ENCODE measurements around the gene OR56B1. TPM values are rescaled to one million over a fixed set of nuclear protein-coding genes. Genes with fewer than 3 reads are reported as not detected.

OR56B1 gene
- total RNA-seq, 1 donor from 2014 or later, result 0.41 TPM

DNA sequence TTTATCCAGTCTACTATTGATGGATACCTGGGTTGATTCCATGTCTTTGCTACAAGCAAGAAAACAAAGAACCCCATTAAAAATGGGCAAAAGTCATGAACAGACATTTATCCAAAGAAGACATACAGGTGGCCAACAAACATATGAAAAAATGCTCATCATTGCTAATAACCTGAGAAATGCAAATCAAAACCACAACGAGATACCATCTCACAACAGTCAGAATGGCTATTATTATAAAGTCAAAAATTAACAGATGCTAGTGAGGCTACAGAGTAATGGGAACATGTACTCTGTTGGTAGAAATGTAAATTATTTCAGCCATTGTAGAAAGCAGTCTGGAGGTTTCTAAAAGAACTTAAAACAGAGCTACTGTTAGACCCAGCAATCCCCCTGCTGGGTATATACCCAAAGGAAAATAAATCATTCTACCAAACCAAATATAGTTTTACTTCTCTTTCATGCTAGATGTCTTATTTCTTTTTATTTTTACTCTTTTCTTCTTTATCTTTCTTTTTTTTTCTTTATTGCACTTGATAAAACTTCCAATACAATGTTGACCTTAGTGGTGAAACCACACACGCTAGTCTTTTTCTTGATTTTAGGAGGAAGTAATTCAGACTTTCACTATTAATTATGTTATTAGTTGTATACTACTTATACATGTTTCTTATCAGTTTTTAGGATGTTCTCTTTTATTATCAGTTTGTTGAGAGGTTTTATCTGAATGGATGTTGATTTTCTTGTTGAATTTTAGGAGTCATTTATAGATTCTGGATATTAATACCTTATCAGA is 32.3 kb upstream of the OR56B1 start:
- no peaks in the 10 kb centered on the region for H3K4me1 Mint-ChIP-seq
- Histone ChIP-seq H3K79me2 (ENCODE audit: low read depth) (no peaks in the 10 kb centered on the region), H3K36me3 (peaks cover 3% of the 10 kb centered on the region), H3K4me1 (no peaks in the 10 kb centered on the region), H3K27me3 (no peaks in the 10 kb centered on the region), H2AFZ (replicated peaks) (no peak overlapping the region), H3K27ac (no peak overlapping the region), H3K9me3 (ENCODE audit: low read depth) (no peaks in the 10 kb centered on the region), H4K20me1 (ENCODE audit: low read depth) (no peaks in the 10 kb centered on the region), H3K4me3 (no peak overlapping the region), H3F3A (ENCODE audit: low read depth) (no peaks in the 10 kb centered on the region), H3K9ac (no peak overlapping the region), H3K4me2 (no peak overlapping the region)
- H3K27me3 Mint-ChIP-seq (ENCODE audit: insufficient read depth, low read depth), result no peaks in the 10 kb centered on the region
- H3K36me3 Mint-ChIP-seq, result no peaks in the 10 kb centered on the region
- no peak overlapping the region for H3K27ac Mint-ChIP-seq
- DNase-seq (ENCODE audit: low spot score), result no peak
- H3K9me3 Mint-ChIP-seq, result no peaks in the 10 kb centered on the region
- TF ChIP-seq EZH2 (IDR thresholded peaks at IDR 0.05), result no peak
- TF ChIP-seq, protein P1, sequence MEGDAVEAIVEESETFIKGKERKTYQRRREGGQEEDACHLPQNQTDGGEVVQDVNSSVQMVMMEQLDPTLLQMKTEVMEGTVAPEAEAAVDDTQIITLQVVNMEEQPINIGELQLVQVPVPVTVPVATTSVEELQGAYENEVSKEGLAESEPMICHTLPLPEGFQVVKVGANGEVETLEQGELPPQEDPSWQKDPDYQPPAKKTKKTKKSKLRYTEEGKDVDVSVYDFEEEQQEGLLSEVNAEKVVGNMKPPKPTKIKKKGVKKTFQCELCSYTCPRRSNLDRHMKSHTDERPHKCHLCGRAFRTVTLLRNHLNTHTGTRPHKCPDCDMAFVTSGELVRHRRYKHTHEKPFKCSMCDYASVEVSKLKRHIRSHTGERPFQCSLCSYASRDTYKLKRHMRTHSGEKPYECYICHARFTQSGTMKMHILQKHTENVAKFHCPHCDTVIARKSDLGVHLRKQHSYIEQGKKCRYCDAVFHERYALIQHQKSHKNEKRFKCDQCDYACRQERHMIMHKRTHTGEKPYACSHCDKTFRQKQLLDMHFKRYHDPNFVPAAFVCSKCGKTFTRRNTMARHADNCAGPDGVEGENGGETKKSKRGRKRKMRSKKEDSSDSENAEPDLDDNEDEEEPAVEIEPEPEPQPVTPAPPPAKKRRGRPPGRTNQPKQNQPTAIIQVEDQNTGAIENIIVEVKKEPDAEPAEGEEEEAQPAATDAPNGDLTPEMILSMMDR (IDR thresholded peaks at IDR 0.05), result no peak
- no peak for TF ChIP-seq EZH2phosphoT487 (IDR thresholded peaks at IDR 0.05)
- H3K4me3 Mint-ChIP-seq, result no peak overlapping the region

DNA sequence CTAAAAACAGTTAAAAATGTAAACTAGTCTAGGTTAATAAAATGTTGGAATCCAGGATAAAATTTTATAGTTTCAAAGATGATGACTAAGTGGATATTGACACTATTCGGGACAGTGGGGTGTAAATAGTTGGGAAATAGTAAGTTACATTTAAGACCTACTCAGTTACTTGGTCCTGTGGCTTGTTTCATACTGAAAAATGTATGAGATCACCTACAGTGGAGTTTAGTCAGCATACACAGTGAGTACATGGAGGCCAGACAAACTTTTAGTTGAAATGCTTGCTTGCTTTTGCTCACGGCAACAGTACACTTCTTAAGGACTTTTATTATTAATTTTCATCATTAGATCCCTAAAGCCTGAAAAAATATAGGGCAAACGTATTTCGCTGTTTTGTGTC is 30.6 kb upstream of the OR56B1 start:
- TF ChIP-seq, protein P1 (IDR thresholded peaks at IDR 0.05), result no peak
- TF ChIP-seq EZH2 (IDR thresholded peaks at IDR 0.05) (no peak), EZH2phosphoT487 (IDR thresholded peaks at IDR 0.05) (no peak)
- Histone ChIP-seq H3K79me2 (ENCODE audit: low read depth) (no peaks in the 10 kb centered on the region), H3K9me3 (ENCODE audit: low read depth) (no peaks in the 10 kb centered on the region), H3K9ac (no peak overlapping the region), H2AFZ (replicated peaks) (no peak overlapping the region), H4K20me1 (ENCODE audit: low read depth) (no peaks in the 10 kb centered on the region), H3K4me3 (no peak overlapping the region), H3K27me3 (no peaks in the 10 kb centered on the region), H3K36me3 (peaks cover 3% of the 10 kb centered on the region), H3K4me1 (no peaks in the 10 kb centered on the region), H3K4me2 (no peak overlapping the region), H3K27ac (no peak overlapping the region), H3F3A (ENCODE audit: low read depth) (no peaks in the 10 kb centered on the region)
- Mint-ChIP-seq H3K4me3 (no peak overlapping the region), H3K27me3 (ENCODE audit: insufficient read depth, low read depth) (no peaks in the 10 kb centered on the region), H3K9me3 (no peaks in the 10 kb centered on the region), H3K4me1 (no peaks in the 10 kb centered on the region), H3K27ac (no peak overlapping the region), H3K36me3 (no peaks in the 10 kb centered on the region)
- DNase-seq (ENCODE audit: low spot score), result no peak

DNA sequence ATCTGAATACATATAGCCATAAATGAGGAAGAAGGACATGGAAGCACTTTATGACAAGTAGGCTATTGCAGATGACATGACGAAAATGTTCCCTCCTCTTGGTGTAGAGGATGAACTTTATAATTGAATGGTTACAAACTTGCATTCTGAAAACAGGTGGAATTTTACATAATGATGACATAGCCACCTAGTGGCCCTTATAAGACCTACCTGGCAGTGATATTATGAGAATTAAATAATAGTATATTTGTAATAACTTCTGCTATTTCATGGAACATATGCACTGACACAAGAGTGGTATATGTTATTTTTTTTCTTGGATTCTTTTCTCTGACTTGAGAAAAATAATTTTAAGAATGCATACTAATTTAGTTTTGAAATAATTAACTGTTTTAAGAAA is 23.7 kb upstream of the OR56B1 start:
- Histone ChIP-seq H3K27ac (no peak overlapping the region), H3F3A (ENCODE audit: low read depth) (no peaks in the 10 kb centered on the region), H4K20me1 (ENCODE audit: low read depth) (no peaks in the 10 kb centered on the region), H3K9me3 (ENCODE audit: low read depth) (no peaks in the 10 kb centered on the region), H3K79me2 (ENCODE audit: low read depth) (no peaks in the 10 kb centered on the region), H3K4me2 (no peak overlapping the region), H3K27me3 (no peaks in the 10 kb centered on the region), H3K36me3 (no peaks in the 10 kb centered on the region), H3K4me3 (no peak overlapping the region), H3K4me1 (no peaks in the 10 kb centered on the region), H3K9ac (no peak overlapping the region), H2AFZ (replicated peaks) (no peak overlapping the region)
- H3K4me3 Mint-ChIP-seq, result no peak overlapping the region
- H3K36me3 Mint-ChIP-seq, result no peaks in the 10 kb centered on the region
- no peaks in the 10 kb centered on the region for H3K4me1 Mint-ChIP-seq
- TF ChIP-seq EZH2phosphoT487 (IDR thresholded peaks at IDR 0.05), result no peak
- TF ChIP-seq, protein P1 (IDR thresholded peaks at IDR 0.05), result peak; percentile 42
- no peak overlapping the region for H3K27ac Mint-ChIP-seq
- DNase-seq (ENCODE audit: low spot score), result no peak
- peaks cover 2% of the 10 kb centered on the region for H3K9me3 Mint-ChIP-seq
- H3K27me3 Mint-ChIP-seq (ENCODE audit: insufficient read depth, low read depth), result peaks cover 2% of the 10 kb centered on the region

Measured in neural progenitor cell (in vitro differentiated cells).